C4-2B (cell line): Measurements from ENCODE around the gene INHA.

Source experiments
- ZFX ChIP-seq: fragments of 450-650 bp; IDR thresholded peaks from 2 replicates; pipeline ENCODE4 v1.6.1; 2017
- TF ChIP-seq, protein P1 (sequence below): fragments of 450-650 bp; conservative IDR thresholded peaks from 2 replicates; pipeline ENCODE4 v1.5.1; 2017; ENCODE audit warnings: mild to moderate bottlenecking

DNA sequence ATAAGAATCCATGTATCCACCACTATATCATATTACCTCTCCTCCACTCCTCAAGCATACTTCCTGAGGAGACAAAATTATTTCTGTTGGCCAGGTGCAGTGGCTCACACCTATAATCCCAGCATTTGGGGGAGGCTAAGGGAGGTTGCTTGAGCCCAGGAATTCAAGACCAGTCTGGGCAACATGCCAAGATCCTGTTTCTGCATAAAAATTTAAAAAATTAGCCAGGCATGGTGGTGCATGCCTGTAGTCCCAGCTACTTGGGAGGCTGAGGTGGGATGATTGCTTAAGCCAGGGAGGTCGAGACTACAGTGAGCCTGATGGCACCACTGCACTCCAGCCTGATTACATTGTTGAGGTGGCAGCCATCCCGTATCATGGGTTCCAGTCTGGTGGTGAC is 9.2 kb downstream of the INHA start:
- TF ChIP-seq, protein P1, sequence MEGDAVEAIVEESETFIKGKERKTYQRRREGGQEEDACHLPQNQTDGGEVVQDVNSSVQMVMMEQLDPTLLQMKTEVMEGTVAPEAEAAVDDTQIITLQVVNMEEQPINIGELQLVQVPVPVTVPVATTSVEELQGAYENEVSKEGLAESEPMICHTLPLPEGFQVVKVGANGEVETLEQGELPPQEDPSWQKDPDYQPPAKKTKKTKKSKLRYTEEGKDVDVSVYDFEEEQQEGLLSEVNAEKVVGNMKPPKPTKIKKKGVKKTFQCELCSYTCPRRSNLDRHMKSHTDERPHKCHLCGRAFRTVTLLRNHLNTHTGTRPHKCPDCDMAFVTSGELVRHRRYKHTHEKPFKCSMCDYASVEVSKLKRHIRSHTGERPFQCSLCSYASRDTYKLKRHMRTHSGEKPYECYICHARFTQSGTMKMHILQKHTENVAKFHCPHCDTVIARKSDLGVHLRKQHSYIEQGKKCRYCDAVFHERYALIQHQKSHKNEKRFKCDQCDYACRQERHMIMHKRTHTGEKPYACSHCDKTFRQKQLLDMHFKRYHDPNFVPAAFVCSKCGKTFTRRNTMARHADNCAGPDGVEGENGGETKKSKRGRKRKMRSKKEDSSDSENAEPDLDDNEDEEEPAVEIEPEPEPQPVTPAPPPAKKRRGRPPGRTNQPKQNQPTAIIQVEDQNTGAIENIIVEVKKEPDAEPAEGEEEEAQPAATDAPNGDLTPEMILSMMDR, result no peak
- TF ChIP-seq ZFX, result no peak
